DND-41 (cell line): ENCODE results near the gene TEX51.

ENCODE experiments used
- ATAC-seq: fragments of 200-7000 bp; cut with Tn5 transposase; 3 replicates; pipeline ENCODE4 v1.9.1; 2021; ENCODE audit warnings: low read depth; ENCODE audit not compliant: insufficient read depth
- DNase-seq: peaks from one replicate; pipeline ENCODE4 v3.0.0-alpha.2; 2020
- H2AFZ ChIP-seq: 2 replicates; pipeline ENCODE4 v1.6.0; 2012; ENCODE audit warnings: low read depth, low read length
- H3K27ac ChIP-seq: 2 replicates; pipeline ENCODE4 v1.5.1; 2012; ENCODE audit warnings: low read length, inconsistent platforms
- H3K27me3 ChIP-seq: fragments of 200-600 bp; sonication (generic); 2 replicates; pipeline ENCODE4 v1.6.0; 2012; ENCODE audit warnings: low read length, mild to moderate bottlenecking, inconsistent platforms; ENCODE audit not compliant: insufficient read depth, poor library complexity
- H3K36me3 ChIP-seq: 2 replicates; pipeline ENCODE4 v1.5.1; 2012; ENCODE audit warnings: low read length, inconsistent platforms; ENCODE audit not compliant: insufficient read depth
- H3K4me1 ChIP-seq: 2 replicates; pipeline ENCODE4 v1.5.1; 2012; ENCODE audit warnings: mild to moderate bottlenecking, low read length; ENCODE audit not compliant: insufficient read depth
- H3K4me2 ChIP-seq: 2 replicates; pipeline ENCODE4 v1.6.0; 2012; ENCODE audit warnings: mild to moderate bottlenecking, moderate library complexity, low read length, inconsistent platforms; ENCODE audit not compliant: insufficient read depth
- H3K4me3 ChIP-seq, 2 experiments: fragments of 200-600 bp in 1 of 2; shearing (Covaris generic) in 1 of 2; 2 replicates each; pipeline ENCODE4 v1.5.1; 2012 to 2016; ENCODE audit warnings: inconsistent platforms in 2 of 2, low read length in 2 of 2, mild to moderate bottlenecking in 2 of 2, low read depth in 1 of 2, moderate library complexity in 1 of 2
- H3K79me2 ChIP-seq: 2 replicates; pipeline ENCODE4 v1.6.0; 2012; ENCODE audit warnings: low read length, inconsistent platforms; ENCODE audit not compliant: insufficient read depth
- H3K9ac ChIP-seq: 2 replicates; pipeline ENCODE4 v1.6.0; 2012; ENCODE audit warnings: low read depth, mild to moderate bottlenecking, inconsistent platforms, low read length, moderate library complexity
- H3K9me3 ChIP-seq: 2 replicates; pipeline ENCODE4 v1.5.1; 2012; ENCODE audit warnings: low read length, moderate library complexity, mild to moderate bottlenecking, inconsistent platforms; ENCODE audit not compliant: insufficient read depth, severe bottlenecking
- H4K20me1 ChIP-seq: 2 replicates; pipeline ENCODE4 v1.6.0; 2012; ENCODE audit warnings: low read length; ENCODE audit not compliant: insufficient read depth
- CTCF ChIP-seq: IDR thresholded peaks from 2 replicates; pipeline ENCODE4 v1.5.1; 2012; ENCODE audit warnings: borderline replicate concordance, low read length, moderate library complexity, mild to moderate bottlenecking; ENCODE audit not compliant: poor library complexity, severe bottlenecking; ENCODE audit errors: extremely low read depth
- EZH2 ChIP-seq: IDR thresholded peaks from 3 replicates; pipeline ENCODE4 v1.6.1; 2012; ENCODE audit warnings: borderline replicate concordance, low read depth, mild to moderate bottlenecking, moderate library complexity, low read length, inconsistent platforms; ENCODE audit not compliant: severe bottlenecking

TEX51 gene

GRCh38 chr2:126909366-126909765 is 10.7 kb downstream of the TEX51 start:
- H3K9me3 ChIP-seq: no peaks in the 10 kb centered on the region
- H3K4me3 ChIP-seq: no peak overlapping the region
- H3K79me2 ChIP-seq: no peaks in the 10 kb centered on the region
- H3K27ac ChIP-seq: no peak overlapping the region
- DNase-seq: no peak
- H4K20me1 ChIP-seq: no peaks in the 10 kb centered on the region
- no peak for TF ChIP-seq EZH2
- TF ChIP-seq CTCF: no peak
- ATAC-seq: no peak
- H3K27me3 ChIP-seq: peaks cover 11% of the 10 kb centered on the region
- no peak overlapping the region for H3K4me2 ChIP-seq
- no peaks in the 10 kb centered on the region for H3K36me3 ChIP-seq
- H2AFZ ChIP-seq: no peak overlapping the region
- H3K9ac ChIP-seq: no peak overlapping the region
- H3K4me1 ChIP-seq: no peaks in the 10 kb centered on the region

GRCh38 chr2:126909781-126910180 is 11.1 kb downstream of the TEX51 start:
- Histone ChIP-seq H3K4me2 (no peak overlapping the region), H3K9ac (no peak overlapping the region), H3K4me3 (no peak overlapping the region), H3K36me3 (no peaks in the 10 kb centered on the region), H2AFZ (no peak overlapping the region), H3K79me2 (no peaks in the 10 kb centered on the region), H3K27ac (no peak overlapping the region), H4K20me1 (no peaks in the 10 kb centered on the region), H3K9me3 (no peaks in the 10 kb centered on the region), H3K4me1 (no peaks in the 10 kb centered on the region), H3K27me3 (peaks cover 11% of the 10 kb centered on the region)
- no peak for ATAC-seq
- no peak for DNase-seq
- no peak for TF ChIP-seq EZH2
- no peak for TF ChIP-seq CTCF

GRCh38 chr2:126910637-126911036 is 11.9 kb downstream of the TEX51 start:
- no peaks in the 10 kb centered on the region for H3K79me2 ChIP-seq
- ATAC-seq: no peak
- no peak overlapping the region for H3K9ac ChIP-seq
- no peak overlapping the region for H3K27ac ChIP-seq
- no peaks in the 10 kb centered on the region for H3K9me3 ChIP-seq
- no peak overlapping the region for H2AFZ ChIP-seq
- no peak for DNase-seq
- no peaks in the 10 kb centered on the region for H4K20me1 ChIP-seq
- H3K36me3 ChIP-seq: no peaks in the 10 kb centered on the region
- H3K4me3 ChIP-seq: no peak overlapping the region
- H3K27me3 ChIP-seq: peaks cover 11% of the 10 kb centered on the region
- TF ChIP-seq EZH2 (no peak), CTCF (no peak)
- H3K4me1 ChIP-seq: no peaks in the 10 kb centered on the region
- no peak overlapping the region for H3K4me2 ChIP-seq

- no peaks in the 10 kb centered on the region for H4K20me1 ChIP-seq
- H2AFZ ChIP-seq: no peak overlapping the region
- TF ChIP-seq EZH2 (no peak), CTCF (no peak)
- H3K79me2 ChIP-seq: no peaks in the 10 kb centered on the region
- no peak overlapping the region for H3K27ac ChIP-seq
- H3K9ac ChIP-seq: no peak overlapping the region
- no peak overlapping the region for H3K4me3 ChIP-seq
- H3K27me3 ChIP-seq: peaks cover 11% of the 10 kb centered on the region
- H3K4me2 ChIP-seq: no peak overlapping the region
- DNase-seq (no peak), ATAC-seq (no peak)
- H3K36me3 ChIP-seq: no peaks in the 10 kb centered on the region
- H3K4me1 ChIP-seq: no peaks in the 10 kb centered on the region
- H3K9me3 ChIP-seq: no peaks in the 10 kb centered on the region
These were observed 12.6 kb downstream of the TEX51 start for GRCh38 chr2:126911111-126911796.
